B cell (primary cell): ENCODE measurements around the gene CCDC146. TPM values are rescaled to one million over a fixed set of nuclear protein-coding genes. Genes with fewer than 3 reads are reported as not detected.
A peak's percentile ranks its signal among the peaks of the same experiment; 100 is the strongest.

Source experiments
- ATAC-seq: fragments of 200-7000 bp; cut with Tn5 transposase; one replicate; pipeline ENCODE4 v1.10.0; 2021; ENCODE audit warnings: low read depth, mild to moderate bottlenecking, moderate number of reproducible peaks, moderate library complexity
- CTCF ChIA-PET: fragments of 350-600 bp; sonication (Branson Sonifier 250); formaldehyde crosslinking; loops from one replicate; lab custom pipeline; 2021; ENCODE audit warnings: antibody characterized with exemption, inconsistent platforms; lab: Charles Lee
- POLR2A ChIA-PET: fragments of 350-600 bp; sonication (Branson Sonifier 250); formaldehyde crosslinking; loops from one replicate; lab custom pipeline; 2021; ENCODE audit warnings: antibody characterized with exemption; lab: Charles Lee
- DNase-seq: peaks from one replicate; pipeline ENCODE4 v3.0.0; 2013
- H2AFZ ChIP-seq: 2 replicates; pipeline ENCODE4 v1.6.1; 2012; ENCODE audit warnings: mild to moderate bottlenecking, low read depth, low read length; ENCODE audit not compliant: insufficient read depth, poor library complexity, severe bottlenecking
- H3K27ac ChIP-seq, 2 donors: 1 replicate in 1 of 2; 2 replicates in 1 of 2; pipeline ENCODE4 v1.5.1; 2012 to 2013; ENCODE audit warnings: low read length in 2 of 2, mild to moderate bottlenecking in 2 of 2, moderate library complexity in 1 of 2
- H3K27me3 ChIP-seq, 4 experiments: fragments of 200-600 bp in 1 of 4; sonication (generic) in 1 of 4; replicated peaks in 1 of 4; 1 replicate in 2 of 4; 2 replicates in 2 of 4; pipeline versions ENCODE4 v1.6.1 to v1.7.0; 2013 to 2016; ENCODE audit warnings: low read length in 3 of 4, mild to moderate bottlenecking in 2 of 4, mixed read lengths in 1 of 4, moderate library complexity in 1 of 4; ENCODE audit not compliant: insufficient read depth in 4 of 4, control insufficient read depth in 3 of 4; ENCODE audit errors: control extremely low read depth in 1 of 4
- H3K36me3 ChIP-seq, 2 experiments: replicated peaks in 1 of 2; 1 replicate in 1 of 2; 2 replicates in 1 of 2; pipeline versions ENCODE4 v1.6.1 to v1.7.1; 2013; ENCODE audit warnings: low read length in 1 of 2; ENCODE audit not compliant: insufficient read depth in 2 of 2, control insufficient read depth in 1 of 2; ENCODE audit errors: control extremely low read depth in 1 of 2, extremely low read depth in 1 of 2
- H3K4me1 ChIP-seq, 2 donors: fragments of 200-600 bp in 1 of 2; sonication (generic) in 1 of 2; 1 replicate in 1 of 2; 2 replicates in 1 of 2; pipeline versions ENCODE4 v1.5.1 to v1.6.1; 2013 to 2017; ENCODE audit warnings: low read length in 2 of 2; ENCODE audit not compliant: control insufficient read depth in 2 of 2, insufficient read depth in 2 of 2
- H3K4me2 ChIP-seq: replicated peaks from 2 replicates; pipeline ENCODE3; 2012; ENCODE audit warnings: mild to moderate bottlenecking, low read depth, low read length; ENCODE audit not compliant: poor library complexity, severe bottlenecking
- H3K4me3 ChIP-seq, 5 experiments: fragments of 200-600 bp in 1 of 5; sonication (generic) in 1 of 5; 1 replicate in 3 of 5; 2 replicates in 2 of 5; pipeline versions ENCODE4 v1.5.1 to v1.7.0; 2011 to 2016; ENCODE audit warnings: low read length in 4 of 5, mild to moderate bottlenecking in 4 of 5, low read depth in 2 of 5, control low read depth in 1 of 5, moderate library complexity in 1 of 5; ENCODE audit not compliant: insufficient read depth in 1 of 5; ENCODE audit errors: control extremely low read depth in 1 of 5, extremely low read depth in 1 of 5
- H3K79me2 ChIP-seq: fragments of 200-600 bp; sonication (generic); one replicate; pipeline ENCODE4 v1.6.0; 2016; ENCODE audit warnings: low read length; ENCODE audit not compliant: control insufficient read depth, insufficient read depth
- H3K9ac ChIP-seq: fragments of 200-600 bp; sonication (generic); 2 replicates; pipeline ENCODE4 v1.6.1; 2017; ENCODE audit warnings: mild to moderate bottlenecking, low read length, moderate library complexity
- H3K9me3 ChIP-seq, 3 donors: one replicate each; pipeline versions ENCODE4 v1.6.1 to v1.7.1; 2013; ENCODE audit warnings: low read length in 2 of 3; ENCODE audit not compliant: control insufficient read depth in 2 of 3, insufficient read depth in 1 of 3; ENCODE audit errors: control extremely low read depth in 1 of 3
- H4K20me1 ChIP-seq: 2 replicates; pipeline ENCODE4 v1.6.0; 2012; ENCODE audit warnings: mild to moderate bottlenecking, low read length; ENCODE audit not compliant: insufficient read depth, control insufficient read depth, poor library complexity, severe bottlenecking
- H3K27ac Mint-ChIP-seq: one replicate; pipeline ENCODE4 v1.8.0; 2021; ENCODE audit warnings: mixed read lengths
- H3K27me3 Mint-ChIP-seq: one replicate; pipeline ENCODE4 v1.8.0; 2021; ENCODE audit warnings: mixed read lengths
- H3K4me1 Mint-ChIP-seq: one replicate; pipeline ENCODE4 v1.8.0; 2021; ENCODE audit warnings: mixed read lengths
- H3K4me3 Mint-ChIP-seq: one replicate; pipeline ENCODE4 v1.8.0; 2021; ENCODE audit warnings: mixed read lengths
- H3K9me3 Mint-ChIP-seq: one replicate; pipeline ENCODE4 v1.8.0; 2022; ENCODE audit warnings: mixed read lengths; ENCODE audit not compliant: insufficient read depth
- EZH2 ChIP-seq: IDR thresholded peaks from 2 replicates; pipeline ENCODE4 v1.6.1; 2012; ENCODE audit warnings: borderline replicate concordance, low read depth, mild to moderate bottlenecking, moderate library complexity, low read length; ENCODE audit not compliant: insufficient read depth, poor library complexity, severe bottlenecking
- WGBS: methylation state at CpG from one replicate; pipeline ENCODE4 v1.1.5; 2013; ENCODE audit warnings: missing lambda C conversion rate; ENCODE audit not compliant: insufficient coverage; 5-methylcytosine and 5-hydroxymethylcytosine counted together
- intact Hi-C: fragments of 100-400 bp; cut with micrococcal nuclease; formaldehyde crosslinking; loops from one replicate; pipeline ENCODE4 v1.10.0; 2022
- polyA plus RNA-seq: library from polyadenylated mRNA; depleted of rRNA; stranded (reverse); fragments of >200 nt; gene quantifications from 2 replicates; pipeline ENCODE4 v1.2.3, GENCODE V29; 2012
- total RNA-seq, 2 donors: library from RNA; stranded (reverse); fragments of 120-200 nt in 1 of 2; gene quantifications; 1 replicate in 1 of 2; 2 replicates in 1 of 2; pipeline versions ENCODE4 v1.2.3 to v1.2.4, GENCODE V29; 2013 to 2022
- TF ChIP-seq, protein P1 (sequence below): fragments of 200-600 bp; IDR thresholded peaks from one replicate; pipeline ENCODE4 v1.8.0; 2022; ENCODE audit warnings: antibody characterized with exemption, mild to moderate bottlenecking

Gene CCDC146
- total and polyA plus RNA-seq, 2 donors (not counting 1 experiment from before 2014, with no cell fraction given), result 5.6 to 8.5 TPM

DNA sequence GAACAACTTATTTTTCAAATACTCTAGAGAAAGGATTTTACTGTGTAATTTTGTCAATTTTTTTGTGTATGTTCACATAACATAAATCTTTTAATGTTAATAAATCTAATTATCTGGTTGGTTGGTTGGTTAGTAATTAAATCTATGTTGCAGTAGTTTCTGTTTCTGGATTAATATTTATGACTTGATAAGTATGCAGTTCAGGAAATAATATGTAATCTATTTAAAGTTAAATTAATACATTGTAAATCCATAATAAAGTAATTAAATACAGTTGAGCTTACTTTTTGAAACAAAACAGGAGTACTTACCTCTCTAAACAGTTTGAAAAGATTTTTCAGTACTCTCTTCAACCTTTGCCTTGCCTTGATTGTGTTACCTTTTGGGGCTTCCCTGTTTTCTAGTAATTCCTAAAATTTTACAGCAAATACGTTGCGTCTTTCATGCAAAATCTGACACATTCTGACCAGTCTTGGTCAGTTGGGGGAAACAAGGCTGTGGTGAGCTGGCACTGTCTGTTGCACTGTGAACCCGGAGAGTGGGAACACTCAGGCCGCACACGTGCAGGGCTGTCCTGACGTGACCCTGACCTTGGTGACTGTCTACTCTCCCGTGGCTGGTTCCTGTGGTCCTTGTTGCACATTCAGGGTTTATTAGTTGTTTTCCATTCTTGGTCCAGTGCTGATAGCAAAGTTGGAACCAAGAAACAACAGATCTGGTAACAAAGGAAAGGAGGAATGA lies 122.8 kb downstream of the CCDC146 start:
- no peaks in the 10 kb centered on the region for H3K79me2 ChIP-seq
- H3K9me3 ChIP-seq, result no peaks in the 10 kb centered on the region
- 93% methylated on average over 7 of the region's 7 CpGs for WGBS
- TF ChIP-seq, protein P1, sequence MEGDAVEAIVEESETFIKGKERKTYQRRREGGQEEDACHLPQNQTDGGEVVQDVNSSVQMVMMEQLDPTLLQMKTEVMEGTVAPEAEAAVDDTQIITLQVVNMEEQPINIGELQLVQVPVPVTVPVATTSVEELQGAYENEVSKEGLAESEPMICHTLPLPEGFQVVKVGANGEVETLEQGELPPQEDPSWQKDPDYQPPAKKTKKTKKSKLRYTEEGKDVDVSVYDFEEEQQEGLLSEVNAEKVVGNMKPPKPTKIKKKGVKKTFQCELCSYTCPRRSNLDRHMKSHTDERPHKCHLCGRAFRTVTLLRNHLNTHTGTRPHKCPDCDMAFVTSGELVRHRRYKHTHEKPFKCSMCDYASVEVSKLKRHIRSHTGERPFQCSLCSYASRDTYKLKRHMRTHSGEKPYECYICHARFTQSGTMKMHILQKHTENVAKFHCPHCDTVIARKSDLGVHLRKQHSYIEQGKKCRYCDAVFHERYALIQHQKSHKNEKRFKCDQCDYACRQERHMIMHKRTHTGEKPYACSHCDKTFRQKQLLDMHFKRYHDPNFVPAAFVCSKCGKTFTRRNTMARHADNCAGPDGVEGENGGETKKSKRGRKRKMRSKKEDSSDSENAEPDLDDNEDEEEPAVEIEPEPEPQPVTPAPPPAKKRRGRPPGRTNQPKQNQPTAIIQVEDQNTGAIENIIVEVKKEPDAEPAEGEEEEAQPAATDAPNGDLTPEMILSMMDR, result no peak
- TF ChIP-seq EZH2, result no peak
- no peak overlapping the region for H3K9ac ChIP-seq
- DNase-seq (no peak), ATAC-seq (no peak)
- H3K36me3 ChIP-seq, result no peaks in the 10 kb centered on the region
- Mint-ChIP-seq H3K27me3 (no peaks in the 10 kb centered on the region), H3K9me3 (no peaks in the 10 kb centered on the region), H3K4me1 (no peaks in the 10 kb centered on the region), H3K4me3 (no peak overlapping the region), H3K27ac (no peak overlapping the region)
- no peak overlapping the region for H3K4me3 ChIP-seq
- intact Hi-C loops, result no loop called here
- H3K4me1 ChIP-seq, result no peaks in the 10 kb centered on the region
- ChIA-PET POLR2A (interaction anchor here (0.7 kb wide), 1 partner anchor 90 kb away, joined by 3 read pairs; no protein-coding TSS in a partner anchor), CTCF (interaction anchor here (1.3 to 6.8 kb wide), 4 partner anchors 45 to 123 kb away, joined by 4 to 123 read pairs (median 50); partner anchors contain the start of genes CCDC146 and FGL2)
- no peak overlapping the region for H3K4me2 ChIP-seq
- H3K27ac ChIP-seq, result no peak overlapping the region
- no peaks in the 10 kb centered on the region for H3K27me3 ChIP-seq
- peak overlapping the region; percentile 8 for H2AFZ ChIP-seq
- no peaks in the 10 kb centered on the region for H4K20me1 ChIP-seq

DNA sequence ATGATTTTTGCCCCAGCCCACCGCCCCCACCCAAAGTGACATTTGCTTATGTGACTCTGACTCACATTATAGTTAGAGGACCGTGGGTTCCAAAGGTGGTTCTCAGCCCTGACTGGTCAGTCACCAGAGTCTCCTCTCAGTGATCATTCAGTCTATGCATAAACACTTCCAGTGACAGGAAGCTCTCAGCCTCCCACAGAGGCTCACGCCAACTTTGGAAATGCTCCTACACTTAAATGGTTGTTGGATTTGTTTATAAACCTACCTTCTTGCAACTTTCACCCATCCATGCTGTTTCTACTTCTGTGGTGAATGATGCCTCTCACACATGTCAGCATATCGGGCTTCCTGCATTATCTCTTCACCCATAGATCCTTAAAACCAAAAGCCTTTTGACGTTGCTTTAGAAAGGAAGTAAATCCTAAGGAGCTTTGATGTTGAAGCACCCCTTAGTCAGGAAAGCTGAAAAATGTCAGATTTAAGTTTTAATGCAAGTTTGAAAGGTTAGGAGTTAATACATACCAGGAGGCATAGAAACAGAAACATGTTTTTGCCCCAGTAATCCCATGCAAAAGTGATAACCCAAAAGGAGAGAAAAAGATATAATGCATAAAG lies 123.7 kb downstream of the CCDC146 start:
- TF ChIP-seq, protein P1, result no peak
- no peak for TF ChIP-seq EZH2
- Mint-ChIP-seq H3K27ac (no peak overlapping the region), H3K4me3 (no peak overlapping the region), H3K4me1 (no peaks in the 10 kb centered on the region), H3K27me3 (no peaks in the 10 kb centered on the region), H3K9me3 (no peaks in the 10 kb centered on the region)
- no peak overlapping the region for H3K9ac ChIP-seq
- intact Hi-C loops, result loop anchor here (2.0 kb wide), 2 partner anchors 23 to 53 kb away; no protein-coding TSS in a partner anchor
- no peaks in the 10 kb centered on the region for H4K20me1 ChIP-seq
- POLR2A ChIA-PET, result no interaction called here
- CTCF ChIA-PET, result interaction anchor here (0.7 to 6.8 kb wide), 19 partner anchors 8 to 145 kb away, joined by 3 to 123 read pairs (median 8); partner anchors contain the start of genes CCDC146 and FGL2
- no peaks in the 10 kb centered on the region for H3K4me1 ChIP-seq
- H2AFZ ChIP-seq, result no peak overlapping the region
- H3K79me2 ChIP-seq, result no peaks in the 10 kb centered on the region
- no peak overlapping the region for H3K27ac ChIP-seq
- H3K4me3 ChIP-seq, result no peak overlapping the region
- no peaks in the 10 kb centered on the region for H3K36me3 ChIP-seq
- WGBS, result no CpG with 5 or more reads among the region's 5 CpGs
- no peaks in the 10 kb centered on the region for H3K9me3 ChIP-seq
- no peak overlapping the region for H3K4me2 ChIP-seq
- no peaks in the 10 kb centered on the region for H3K27me3 ChIP-seq
- DNase-seq (no peak), ATAC-seq (no peak)
